Measurements from ENCODE around the gene TBC1D7.

DNA sequence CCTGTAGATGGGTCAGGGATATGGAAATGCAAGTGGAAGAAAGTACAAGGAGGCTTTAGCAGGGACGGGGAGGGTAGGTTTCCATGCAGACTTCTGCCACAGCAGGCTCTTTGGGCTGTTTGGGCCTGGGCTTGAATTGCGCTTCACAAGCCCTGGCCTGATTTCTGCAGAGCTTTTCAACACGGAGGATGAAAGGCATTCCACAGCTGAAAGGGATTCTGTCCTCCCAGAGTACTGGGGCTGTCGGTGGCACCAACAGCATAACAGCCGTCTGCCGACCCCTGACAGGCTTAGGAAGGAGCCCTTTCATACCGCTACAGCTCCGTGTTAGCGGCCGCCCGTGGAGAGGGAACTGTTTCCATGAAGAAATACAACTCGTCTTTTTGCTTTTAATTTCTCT, 22.9 kb upstream of the TBC1D7 start:
- no peak for TF ChIP-seq RAD21 (conservative IDR thresholded peaks at IDR 0.05)
- TF ChIP-seq, protein P1, sequence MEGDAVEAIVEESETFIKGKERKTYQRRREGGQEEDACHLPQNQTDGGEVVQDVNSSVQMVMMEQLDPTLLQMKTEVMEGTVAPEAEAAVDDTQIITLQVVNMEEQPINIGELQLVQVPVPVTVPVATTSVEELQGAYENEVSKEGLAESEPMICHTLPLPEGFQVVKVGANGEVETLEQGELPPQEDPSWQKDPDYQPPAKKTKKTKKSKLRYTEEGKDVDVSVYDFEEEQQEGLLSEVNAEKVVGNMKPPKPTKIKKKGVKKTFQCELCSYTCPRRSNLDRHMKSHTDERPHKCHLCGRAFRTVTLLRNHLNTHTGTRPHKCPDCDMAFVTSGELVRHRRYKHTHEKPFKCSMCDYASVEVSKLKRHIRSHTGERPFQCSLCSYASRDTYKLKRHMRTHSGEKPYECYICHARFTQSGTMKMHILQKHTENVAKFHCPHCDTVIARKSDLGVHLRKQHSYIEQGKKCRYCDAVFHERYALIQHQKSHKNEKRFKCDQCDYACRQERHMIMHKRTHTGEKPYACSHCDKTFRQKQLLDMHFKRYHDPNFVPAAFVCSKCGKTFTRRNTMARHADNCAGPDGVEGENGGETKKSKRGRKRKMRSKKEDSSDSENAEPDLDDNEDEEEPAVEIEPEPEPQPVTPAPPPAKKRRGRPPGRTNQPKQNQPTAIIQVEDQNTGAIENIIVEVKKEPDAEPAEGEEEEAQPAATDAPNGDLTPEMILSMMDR (IDR thresholded peaks at IDR 0.05; ENCODE audit: poor library complexity, severe bottlenecking) = no peak
